Measurements from ENCODE around the gene OR5A1.
"Not testable (repeated sequence)": the region's sequence is repeated elsewhere in the genome, so short reads cannot be mapped to it uniquely, and the experiment has no call there.

Gene OR5A1

DNA sequence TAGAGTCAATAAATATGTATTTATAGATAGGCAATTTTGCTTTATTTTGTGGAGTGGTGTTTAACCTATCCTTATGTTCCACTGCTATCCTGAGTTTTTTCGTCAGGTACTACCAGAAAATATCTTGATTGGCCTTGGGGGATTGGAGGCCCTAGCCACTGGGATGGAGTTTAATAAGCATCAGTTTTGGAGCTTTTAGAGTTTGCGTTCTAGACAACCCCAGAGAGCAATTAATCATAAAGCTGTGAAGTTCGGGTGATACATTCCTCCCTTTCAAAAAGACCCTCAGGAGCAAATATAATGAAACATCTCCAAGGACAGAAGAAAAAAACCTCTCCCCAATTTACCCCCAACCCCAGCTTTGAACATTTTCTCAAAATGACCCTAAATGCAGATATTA, at the start of gene OR5A1:
OR5A1 (plus strand) TSS at position 301 of the 400 bp plus-strand sequence. CDS start 6,700 bp downstream, outside the sequence.
- DNase-seq (ENCODE audit: low read depth in 1 of 2, low spot score in 1 of 2) = no peak

DNA sequence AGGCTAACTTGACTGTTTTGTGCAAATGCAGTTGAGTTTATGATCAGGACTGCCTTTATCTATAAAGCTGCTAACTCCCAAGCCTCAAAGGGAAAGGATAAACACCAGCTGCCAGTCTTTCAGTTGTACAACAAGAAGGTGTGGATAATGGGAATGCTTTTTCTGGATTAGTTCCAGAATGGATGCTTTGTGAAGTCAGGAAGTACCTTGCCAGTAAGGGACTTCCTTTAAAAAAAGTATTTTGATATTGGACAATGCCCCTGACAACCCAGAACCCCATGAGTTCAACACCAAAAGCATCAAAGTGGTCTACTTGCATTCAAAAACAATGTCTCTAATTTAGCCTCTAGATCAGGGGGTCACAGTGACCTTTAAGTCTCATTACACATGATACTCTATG, 42.1 kb upstream of the OR5A1 start:
- DNase-seq (ENCODE audit: low read depth in 1 of 2, low spot score in 1 of 2) = no peak

DNA sequence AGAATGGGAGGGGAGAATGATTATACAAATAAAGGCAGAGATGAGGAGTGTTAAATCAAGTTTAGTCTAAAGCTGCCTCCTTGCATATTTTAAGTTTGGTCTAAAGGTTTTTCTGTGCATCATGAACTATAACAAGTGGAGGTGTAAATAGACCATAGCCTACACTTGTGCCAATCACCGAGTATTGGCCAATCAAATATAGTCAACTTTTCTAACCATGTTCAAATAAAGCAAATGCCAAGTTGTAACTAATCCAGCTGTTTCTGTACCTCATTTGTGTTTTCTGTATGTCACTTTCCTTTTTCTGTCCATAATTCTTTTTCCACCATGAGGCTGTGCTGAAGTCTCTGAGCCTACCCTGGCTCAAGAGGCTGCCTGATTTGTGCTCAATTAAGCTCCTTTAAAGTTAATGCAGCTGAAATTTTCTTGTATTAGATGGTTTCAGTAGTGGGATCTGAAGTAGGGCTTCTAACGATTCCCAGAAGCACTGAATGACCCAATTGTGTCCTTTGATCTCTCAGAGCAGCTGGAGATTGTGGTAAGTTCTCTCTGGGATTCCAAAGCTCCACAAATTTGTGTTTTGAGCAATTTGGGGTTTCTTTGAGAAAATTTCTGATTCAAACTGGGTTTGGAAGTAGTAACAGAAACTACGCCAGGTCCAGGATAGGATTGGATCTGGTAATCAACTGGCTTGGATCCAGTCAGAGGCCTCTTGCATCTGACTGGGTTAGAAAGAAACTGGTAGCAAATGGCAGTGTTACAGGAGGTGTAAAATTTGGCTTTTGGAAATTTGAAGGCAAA, 35.6 kb upstream of the OR5A1 start:
- DNase-seq (ENCODE audit: low read depth in 1 of 2, low spot score in 1 of 2) = no peak

DNA sequence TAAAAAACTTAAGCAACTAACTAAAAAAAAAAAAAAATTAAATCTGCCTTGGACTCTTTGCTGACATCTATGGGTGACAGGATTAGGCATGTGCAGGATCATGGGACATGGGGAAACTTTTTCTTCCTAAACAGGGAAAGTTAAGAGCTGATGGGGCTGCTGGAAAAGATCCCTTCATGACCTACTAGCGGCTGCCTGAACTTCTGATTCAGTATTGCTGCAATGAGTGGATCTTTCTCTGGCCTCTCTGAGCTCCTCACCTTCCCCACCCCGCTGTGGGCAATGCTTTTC, 35.1 kb upstream of the OR5A1 start:
- DNase-seq (ENCODE audit: low read depth in 1 of 2, low spot score in 1 of 2) = no peak

DNA sequence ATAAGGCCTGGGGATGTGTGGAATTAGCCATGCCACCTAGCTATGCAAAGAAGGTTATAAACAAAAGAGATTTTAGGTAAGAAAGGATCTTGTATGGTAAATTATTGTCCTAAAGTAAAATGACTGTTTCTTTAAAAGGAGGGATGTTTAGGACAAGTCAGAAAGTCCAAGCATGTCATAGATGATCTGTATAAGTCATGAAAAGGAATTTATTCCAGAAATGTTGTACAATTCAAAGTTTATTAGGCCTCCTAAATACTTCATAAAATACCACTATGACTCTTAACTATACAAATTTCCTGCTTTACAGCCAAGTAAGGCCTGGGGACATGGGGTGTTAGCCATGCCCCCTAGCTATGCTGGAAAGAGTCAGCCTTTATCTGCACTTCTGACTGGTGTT, 32.7 kb upstream of the OR5A1 start:
- DNase-seq (ENCODE audit: low read depth in 1 of 2, low spot score in 1 of 2) = no peak

DNA sequence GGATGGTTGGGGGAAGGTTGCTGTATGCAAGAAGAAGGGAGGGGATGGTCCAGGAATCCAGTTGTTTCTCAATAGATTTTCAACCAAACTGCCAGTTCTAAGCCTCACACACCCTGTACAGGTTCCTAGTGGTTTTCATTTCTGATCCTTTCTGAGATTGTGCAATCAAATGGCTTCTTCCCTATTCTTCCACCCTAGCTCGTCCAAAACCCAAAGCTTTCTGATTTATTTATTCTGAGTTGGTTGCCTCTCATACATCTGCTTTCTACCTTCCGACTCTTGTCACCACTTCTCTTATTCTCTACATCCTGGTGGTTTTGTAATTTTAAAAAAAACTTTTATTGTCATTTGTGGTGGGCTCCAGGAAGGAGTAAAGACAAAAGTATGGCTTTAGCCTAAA, 22.6 kb upstream of the OR5A1 start:
- DNase-seq (ENCODE audit: low read depth in 1 of 2, low spot score in 1 of 2) = no peak

- no peak for DNase-seq (ENCODE audit: low read depth in 1 of 2, low spot score in 1 of 2)
Observed at GRCh38 chr11:59415111-59415510, 21.2 kb upstream of the OR5A1 start.

DNA sequence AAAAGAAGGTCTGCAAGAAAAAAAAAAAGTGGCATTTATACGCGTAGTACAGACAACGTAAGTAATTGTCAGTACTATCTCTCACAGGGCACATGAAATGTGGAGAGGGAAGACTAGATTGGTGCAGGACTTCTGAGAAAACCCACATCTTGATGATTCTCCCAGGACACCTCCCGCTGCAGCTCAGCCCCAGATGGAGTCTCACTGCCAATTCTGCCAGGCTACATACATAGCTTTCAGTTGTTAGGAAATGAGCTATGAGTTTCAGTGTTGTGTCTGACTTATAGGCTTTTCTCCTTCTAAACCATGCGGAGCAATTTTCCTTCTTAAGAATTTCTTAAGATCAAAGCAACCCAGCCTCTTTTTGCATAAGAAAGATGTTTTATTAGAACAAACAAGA, 19.7 kb upstream of the OR5A1 start:
- DNase-seq (ENCODE audit: low read depth in 1 of 2, low spot score in 1 of 2) = no peak

- DNase-seq (ENCODE audit: low read depth in 1 of 2, low spot score in 1 of 2) = no peak
Observed at GRCh38 chr11:59417023-59417422, 19.2 kb upstream of the OR5A1 start.

DNA sequence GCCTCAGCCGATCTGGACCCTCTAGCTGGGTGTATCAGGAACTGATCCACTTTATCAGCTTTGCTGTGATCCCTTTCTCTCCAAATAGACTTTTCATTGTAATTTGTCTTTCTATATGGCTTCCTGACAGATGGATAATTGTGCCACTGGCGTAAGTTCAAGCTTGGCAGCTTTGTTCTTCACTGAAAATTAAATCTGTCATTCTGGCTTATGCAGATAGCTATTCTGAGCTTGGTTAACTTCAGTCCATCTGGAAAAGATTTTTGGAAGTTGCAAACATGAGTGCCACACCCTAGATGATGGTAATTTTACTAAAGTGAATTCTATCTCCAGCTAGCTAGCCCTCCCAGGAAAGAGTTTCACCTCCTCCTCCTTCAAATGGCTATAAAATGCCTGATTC, 18.1 kb upstream of the OR5A1 start:
- no peak for DNase-seq (ENCODE audit: low read depth in 1 of 2, low spot score in 1 of 2)

- no peak for DNase-seq (ENCODE audit: low read depth in 1 of 2, low spot score in 1 of 2)
Observed at GRCh38 chr11:59423835-59424234, 12.4 kb upstream of the OR5A1 start.

DNA sequence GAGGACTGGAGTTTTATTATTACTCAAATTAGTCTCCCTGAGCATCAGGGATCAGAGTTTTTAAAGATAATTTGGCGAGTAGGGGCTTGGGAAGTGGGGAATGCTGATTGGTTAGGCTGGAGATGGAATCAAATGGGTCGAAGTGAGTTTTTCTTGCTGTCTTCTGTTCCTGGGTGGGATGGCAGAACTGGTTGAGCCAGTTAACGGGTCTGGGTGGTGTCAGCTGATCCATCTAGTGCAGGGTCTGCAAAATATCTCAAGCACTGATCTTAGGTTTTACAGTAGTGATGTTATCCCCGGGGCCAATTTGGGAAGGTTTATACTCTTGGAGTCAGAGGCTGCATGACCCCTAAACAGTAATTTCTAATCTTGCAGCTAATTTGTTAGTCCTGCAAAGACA, 11.1 kb upstream of the OR5A1 start:
- DNase-seq (ENCODE audit: low read depth in 1 of 2, low spot score in 1 of 2) = no peak

GRCh38 chr11:59426361-59427067, 9.8 kb upstream of the OR5A1 start, which contains the start of gene OR5A2:
OR5A2 (minus strand) TSS chr11:59426413; CDS start chr11:59422953, 3,460 bp downstream.
- DNase-seq (ENCODE audit: low read depth in 1 of 2, low spot score in 1 of 2) = no peak

- DNase-seq (ENCODE audit: low read depth in 1 of 2, low spot score in 1 of 2) = no peak
Observed at GRCh38 chr11:59427068-59427382, 9.2 kb upstream of the OR5A1 start.

- DNase-seq (ENCODE audit: low read depth in 1 of 2, low spot score in 1 of 2) = peak in 1 of 2 donors; percentile 61
Observed at GRCh38 chr11:59429924-59430516, 6.2 kb upstream of the OR5A1 start.

DNA sequence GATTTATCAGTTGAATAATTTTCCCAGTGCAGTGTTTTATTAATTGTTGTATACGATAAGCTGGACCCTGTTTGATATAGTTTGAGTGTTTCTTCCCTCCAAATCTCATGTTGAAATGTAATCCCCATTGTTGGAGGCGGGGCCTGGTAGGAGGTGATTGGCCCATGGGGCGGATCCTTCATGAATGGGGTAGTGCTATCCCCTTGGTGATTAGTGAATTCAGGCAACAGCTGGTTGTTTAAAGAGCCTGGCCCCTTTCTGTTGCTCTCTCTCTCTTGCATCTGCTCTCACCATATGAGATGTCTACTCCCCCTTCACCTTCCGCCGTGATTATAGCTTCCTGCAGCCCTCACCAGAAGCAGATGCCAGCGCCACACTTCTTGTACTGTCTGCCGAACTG, 1.5 kb downstream of the OR5A1 start:
- DNase-seq (ENCODE audit: low read depth in 1 of 2, low spot score in 1 of 2) = no peak

DNA sequence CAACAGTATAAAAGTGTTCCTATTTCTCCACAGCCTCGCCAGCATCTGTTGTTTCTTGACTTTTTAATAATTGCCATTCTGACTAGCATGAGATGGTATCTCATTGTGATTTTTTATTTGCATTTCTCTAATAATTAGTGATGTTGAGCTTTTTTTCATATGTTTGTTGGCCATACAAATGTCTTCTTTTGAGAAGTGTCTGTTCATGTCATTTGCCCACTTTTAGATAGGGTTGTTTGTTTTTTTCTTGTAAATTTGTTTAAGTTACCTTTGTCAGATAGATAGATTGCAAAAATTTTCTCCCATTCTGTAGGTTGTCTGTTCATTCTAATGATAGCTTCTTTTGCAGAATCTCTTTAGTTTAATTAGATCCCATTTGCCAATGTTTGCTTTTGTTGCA, 9.4 kb downstream of the OR5A1 start:
- not testable (repeated sequence) for DNase-seq (ENCODE audit: low read depth in 1 of 2, low spot score in 1 of 2)

DNA sequence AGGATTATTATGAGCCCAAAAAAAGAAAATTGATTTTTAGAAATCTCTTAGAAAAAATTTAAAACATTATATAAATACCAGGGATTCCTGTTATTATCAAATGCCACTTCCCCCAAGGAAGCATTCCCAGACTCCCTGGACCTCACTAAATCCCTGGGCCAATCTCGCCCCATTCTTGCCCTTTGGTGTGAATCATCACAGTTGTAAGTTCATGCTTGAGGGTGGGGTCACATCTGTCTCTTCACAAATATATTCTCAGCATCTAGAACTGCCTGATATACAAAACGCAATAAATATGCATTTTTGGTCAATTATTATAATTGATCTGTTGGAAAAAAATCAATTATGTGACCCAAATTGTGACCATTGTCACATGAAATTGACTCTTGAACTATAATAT, 12.2 kb downstream of the OR5A1 start:
- no peak for DNase-seq (ENCODE audit: low read depth in 1 of 2, low spot score in 1 of 2)

- no peak for DNase-seq (ENCODE audit: low read depth in 1 of 2, low spot score in 1 of 2)
Observed at GRCh38 chr11:59456661-59457060, 20.4 kb downstream of the OR5A1 start, which contains the start of gene OR4D6. OR4D6 (plus strand) TSS chr11:59456961; CDS start chr11:59456961, 0 bp downstream.

DNA sequence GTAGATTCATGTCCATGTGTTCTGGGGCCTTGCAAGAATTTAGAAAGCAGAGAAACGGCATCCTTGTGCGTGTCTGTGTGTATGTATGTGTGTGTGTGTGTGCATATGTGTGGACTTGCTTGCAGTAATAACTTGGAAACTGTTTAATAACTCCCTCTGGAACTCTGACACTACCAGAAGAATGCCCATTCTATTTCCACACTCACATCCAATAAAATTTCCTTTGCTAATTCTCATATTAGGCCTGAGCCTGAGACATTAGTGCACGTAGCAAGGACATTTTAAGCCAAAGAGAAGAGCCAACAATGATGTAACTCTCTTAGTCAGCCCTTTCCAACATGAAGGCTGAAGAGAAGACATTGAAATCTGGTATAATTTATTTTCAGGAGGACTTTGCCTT, 23.6 kb downstream of the OR5A1 start:
- DNase-seq (ENCODE audit: low read depth in 1 of 2, low spot score in 1 of 2) = no peak

DNA sequence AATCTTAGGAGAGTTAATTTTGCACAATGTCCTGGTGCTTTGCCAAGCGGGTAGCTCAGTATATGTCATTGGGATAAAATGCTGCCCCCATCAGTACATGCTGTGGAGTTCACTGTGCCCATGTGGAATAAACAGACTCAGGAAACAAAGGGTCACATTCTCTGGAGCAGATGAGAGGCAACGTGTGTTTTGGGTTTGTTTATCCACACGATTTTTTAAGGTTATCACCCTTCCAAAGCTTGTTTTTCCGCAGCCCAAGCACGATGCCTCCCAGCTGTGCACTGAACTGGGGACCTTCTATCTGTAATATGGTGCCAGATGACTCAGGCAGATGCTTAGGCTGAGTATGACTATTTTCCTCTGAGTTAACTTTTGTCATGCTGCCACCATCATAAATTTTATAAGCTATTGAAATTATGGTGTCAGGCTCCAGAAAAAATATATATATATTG, 26.9 kb downstream of the OR5A1 start:
- DNase-seq (ENCODE audit: low read depth in 1 of 2, low spot score in 1 of 2) = no peak

DNA sequence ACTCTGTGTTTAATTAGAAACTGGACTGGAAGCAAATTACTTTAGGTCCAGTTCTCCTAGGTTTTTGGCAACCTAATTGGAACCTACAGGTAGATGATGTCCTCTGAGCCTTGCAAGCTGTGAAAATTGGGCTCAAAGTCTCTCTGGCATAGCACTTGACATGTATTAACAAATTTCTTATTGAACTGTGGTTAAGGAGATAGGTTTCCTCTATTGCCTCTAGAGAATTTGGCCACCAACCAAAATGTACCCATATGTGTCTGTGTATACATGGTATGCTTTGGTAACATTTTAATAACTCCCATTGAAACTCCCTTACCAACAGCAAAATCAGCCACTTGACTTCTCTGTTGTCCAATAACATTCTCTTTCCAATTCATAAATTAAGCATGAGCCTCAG, 36.7 kb downstream of the OR5A1 start, which contains the start of gene OR4D10:
OR4D10 (plus strand) TSS at position 301 of the 400 bp plus-strand sequence. CDS start 4,115 bp downstream, outside the sequence.
- DNase-seq (ENCODE audit: low read depth in 1 of 2, low spot score in 1 of 2) = no peak
